Neutrophil (primary cell): ENCODE results near the gene CEACAM18.

ENCODE experiments used
- H3K27ac ChIP-seq: fragments of 200-600 bp; sonication (generic); 2 replicates; pipeline ENCODE4 v1.5.1; 2016; ENCODE audit warnings: mild to moderate bottlenecking, moderate library complexity
- H3K27me3 ChIP-seq: fragments of 200-600 bp; sonication (generic); 2 replicates; pipeline ENCODE4 v1.6.0; 2016; ENCODE audit warnings: mild to moderate bottlenecking
- H3K36me3 ChIP-seq: fragments of 200-600 bp; sonication (generic); 2 replicates; pipeline ENCODE4 v1.5.1; 2017
- H3K4me1 ChIP-seq, 2 experiments: fragments of 200-600 bp in 1 of 2; sonication (generic) in 1 of 2; 1 replicate in 1 of 2; 2 replicates in 1 of 2; pipeline versions ENCODE4 v1.5.1 to v1.6.1; 2013 to 2016; ENCODE audit warnings: low read depth in 1 of 2, low read length in 1 of 2, mild to moderate bottlenecking in 1 of 2, moderate library complexity in 1 of 2; ENCODE audit not compliant: control insufficient read depth in 1 of 2, insufficient read depth in 1 of 2
- H3K4me3 ChIP-seq, 2 experiments: fragments of 200-600 bp in 1 of 2; sonication (generic) in 1 of 2; 1 replicate in 1 of 2; 2 replicates in 1 of 2; pipeline ENCODE4 v1.5.1; 2013 to 2016; ENCODE audit warnings: low read depth in 1 of 2, low read length in 1 of 2, mild to moderate bottlenecking in 1 of 2, moderate library complexity in 1 of 2
- H3K9me3 ChIP-seq: fragments of 200-600 bp; sonication (generic); 2 replicates; pipeline ENCODE4 v1.5.1; 2016
- CTCF ChIP-seq: fragments of 200-600 bp; sonication (generic); IDR thresholded peaks from 2 replicates; pipeline ENCODE4 v1.5.1; 2016; ENCODE audit warnings: antibody characterized with exemption

Gene CEACAM18

GRCh38 chr19:51507640-51508058 lies 29.3 kb downstream of the CEACAM18 start:
- H3K9me3 ChIP-seq = no peaks in the 10 kb centered on the region
- no peaks in the 10 kb centered on the region for H3K27me3 ChIP-seq
- no peak for TF ChIP-seq CTCF
- no peak overlapping the region for H3K4me3 ChIP-seq
- H3K36me3 ChIP-seq = no peaks in the 10 kb centered on the region
- H3K27ac ChIP-seq = no peak overlapping the region
- H3K4me1 ChIP-seq = peaks cover 28 to 48% of the 10 kb centered on the region in 2 experiments

- H3K4me1 ChIP-seq = peaks cover 24 to 45% of the 10 kb centered on the region in 2 experiments
- no peaks in the 10 kb centered on the region for H3K9me3 ChIP-seq
- TF ChIP-seq CTCF = no peak
- H3K27ac ChIP-seq = no peak overlapping the region
- H3K36me3 ChIP-seq = no peaks in the 10 kb centered on the region
- no peaks in the 10 kb centered on the region for H3K27me3 ChIP-seq
- H3K4me3 ChIP-seq = no peak overlapping the region
Measured at GRCh38 chr19:51508059-51508733, 29.9 kb downstream of the CEACAM18 start.

- H3K27me3 ChIP-seq = no peaks in the 10 kb centered on the region
- no peaks in the 10 kb centered on the region for H3K36me3 ChIP-seq
- no peak for TF ChIP-seq CTCF
- H3K4me1 ChIP-seq = peaks cover 18 to 37% of the 10 kb centered on the region in 2 experiments
- no peak overlapping the region for H3K4me3 ChIP-seq
- H3K27ac ChIP-seq = peak overlapping the region; percentile 4
- no peaks in the 10 kb centered on the region for H3K9me3 ChIP-seq
Measured at GRCh38 chr19:51509823-51510660, 31.7 kb downstream of the CEACAM18 start.

- TF ChIP-seq CTCF = no peak
- Histone ChIP-seq H3K27ac (no peak overlapping the region), H3K27me3 (no peaks in the 10 kb centered on the region), H3K9me3 (no peaks in the 10 kb centered on the region), H3K4me3 (no peak overlapping the region), H3K4me1 (peaks cover 18 to 37% of the 10 kb centered on the region in 2 experiments), H3K36me3 (no peaks in the 10 kb centered on the region)
Measured at GRCh38 chr19:51511353-51511752, 33.0 kb downstream of the CEACAM18 start.

GRCh38 chr19:51513968-51514367 lies 35.6 kb downstream of the CEACAM18 start:
- H3K27me3 ChIP-seq = no peaks in the 10 kb centered on the region
- no peaks in the 10 kb centered on the region for H3K9me3 ChIP-seq
- no peak overlapping the region for H3K27ac ChIP-seq
- H3K4me3 ChIP-seq = no peak overlapping the region
- peaks cover 13 to 22% of the 10 kb centered on the region in 2 experiments for H3K4me1 ChIP-seq
- TF ChIP-seq CTCF = no peak
- no peaks in the 10 kb centered on the region for H3K36me3 ChIP-seq
